ENCODE results near the gene RBM11.

DNA sequence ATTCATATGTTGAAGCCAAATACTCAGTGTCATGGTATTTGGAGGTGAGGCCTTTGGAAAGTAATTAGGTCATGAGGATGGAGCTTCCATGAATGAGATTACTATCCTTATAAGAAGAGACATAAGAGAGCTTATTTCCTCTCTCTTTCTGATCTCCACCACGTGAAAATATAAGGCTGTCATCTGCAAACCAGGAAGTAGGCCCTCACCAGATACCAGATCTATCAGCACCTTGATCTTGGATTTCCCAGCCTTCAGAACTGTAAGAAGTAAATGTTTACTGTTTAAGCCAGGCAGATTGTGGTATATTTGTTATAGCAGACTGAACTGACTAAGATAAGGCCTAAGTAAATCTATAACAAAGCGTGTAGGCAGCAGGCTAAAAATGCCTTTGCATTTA is 25.3 kb downstream of the RBM11 start:
- no peak for TF ChIP-seq EZH2 (IDR thresholded peaks at IDR 0.05; ENCODE audit: low read length)
- TF ChIP-seq, protein P1, sequence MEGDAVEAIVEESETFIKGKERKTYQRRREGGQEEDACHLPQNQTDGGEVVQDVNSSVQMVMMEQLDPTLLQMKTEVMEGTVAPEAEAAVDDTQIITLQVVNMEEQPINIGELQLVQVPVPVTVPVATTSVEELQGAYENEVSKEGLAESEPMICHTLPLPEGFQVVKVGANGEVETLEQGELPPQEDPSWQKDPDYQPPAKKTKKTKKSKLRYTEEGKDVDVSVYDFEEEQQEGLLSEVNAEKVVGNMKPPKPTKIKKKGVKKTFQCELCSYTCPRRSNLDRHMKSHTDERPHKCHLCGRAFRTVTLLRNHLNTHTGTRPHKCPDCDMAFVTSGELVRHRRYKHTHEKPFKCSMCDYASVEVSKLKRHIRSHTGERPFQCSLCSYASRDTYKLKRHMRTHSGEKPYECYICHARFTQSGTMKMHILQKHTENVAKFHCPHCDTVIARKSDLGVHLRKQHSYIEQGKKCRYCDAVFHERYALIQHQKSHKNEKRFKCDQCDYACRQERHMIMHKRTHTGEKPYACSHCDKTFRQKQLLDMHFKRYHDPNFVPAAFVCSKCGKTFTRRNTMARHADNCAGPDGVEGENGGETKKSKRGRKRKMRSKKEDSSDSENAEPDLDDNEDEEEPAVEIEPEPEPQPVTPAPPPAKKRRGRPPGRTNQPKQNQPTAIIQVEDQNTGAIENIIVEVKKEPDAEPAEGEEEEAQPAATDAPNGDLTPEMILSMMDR (optimal IDR thresholded peaks at IDR 0.05 in 1 of 3, IDR thresholded peaks at IDR 0.05 in 1 of 3, conservative IDR thresholded peaks at IDR 0.05 in 1 of 3; ENCODE audit: extremely low read depth in 1 of 3, insufficient read depth in 2 of 3, low read length in 3 of 3) = no peak

Measured in keratinocyte (primary cell).